HG03460 (cell line): ENCODE measurements around the gene MPZL1.

Source experiments
- ATAC-seq: cut with Tn5 transposase; IDR thresholded peaks from one replicate; pipeline ENCODE4 v1.9.1; 2021; ENCODE audit not compliant: unreplicated experiment

MPZL1 gene

DNA sequence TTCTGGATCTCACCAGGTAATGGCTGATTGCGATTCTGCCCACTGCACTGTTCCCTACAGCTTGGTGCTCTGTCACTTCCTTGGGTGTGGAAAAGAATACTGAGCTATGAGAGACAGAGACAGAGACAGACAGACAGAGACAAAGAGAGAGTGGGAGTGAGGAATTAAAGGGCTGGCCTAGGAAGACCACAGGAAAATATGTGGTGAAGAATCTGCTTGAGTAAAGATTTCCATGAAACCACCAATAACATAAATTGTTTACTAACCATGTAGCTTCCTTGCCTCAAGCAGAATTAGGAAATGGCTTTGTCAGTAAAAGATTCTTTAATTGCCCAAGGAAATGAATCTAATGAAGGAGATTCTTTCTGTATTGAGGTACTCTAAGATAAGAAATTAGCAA, 54.4 kb downstream of the MPZL1 start:
- ATAC-seq, result no peak

DNA sequence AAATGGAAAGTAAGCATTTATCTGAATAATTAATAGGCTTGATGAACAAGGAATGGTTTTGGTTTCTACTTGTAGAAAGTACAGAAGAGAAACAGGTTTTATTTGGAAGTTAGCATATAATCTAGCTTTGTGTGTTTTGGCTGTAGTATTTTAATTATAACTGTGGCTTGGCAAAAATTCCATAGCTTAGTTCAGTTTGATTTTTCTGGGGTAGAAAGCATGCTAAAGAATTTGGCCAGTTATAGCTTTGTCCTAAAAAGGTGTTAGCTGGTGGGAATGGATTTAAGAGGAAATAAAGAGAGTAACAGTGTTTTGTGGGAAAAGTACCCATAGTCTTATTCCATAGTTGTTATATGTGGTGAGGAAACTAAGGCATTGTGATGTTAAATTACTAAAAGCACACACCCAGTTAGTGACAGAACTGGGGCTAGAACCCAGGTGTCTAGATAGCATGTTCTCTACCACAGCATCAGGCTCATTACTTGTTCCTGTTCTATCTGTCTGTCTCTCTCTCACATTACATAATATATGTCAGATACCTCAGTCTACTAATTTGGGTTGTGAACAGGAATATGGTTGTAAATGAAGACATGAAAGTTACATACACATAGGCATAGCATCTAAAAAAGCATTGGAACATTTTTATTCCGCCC, 55.0 kb downstream of the MPZL1 start:
- ATAC-seq, result no peak

DNA sequence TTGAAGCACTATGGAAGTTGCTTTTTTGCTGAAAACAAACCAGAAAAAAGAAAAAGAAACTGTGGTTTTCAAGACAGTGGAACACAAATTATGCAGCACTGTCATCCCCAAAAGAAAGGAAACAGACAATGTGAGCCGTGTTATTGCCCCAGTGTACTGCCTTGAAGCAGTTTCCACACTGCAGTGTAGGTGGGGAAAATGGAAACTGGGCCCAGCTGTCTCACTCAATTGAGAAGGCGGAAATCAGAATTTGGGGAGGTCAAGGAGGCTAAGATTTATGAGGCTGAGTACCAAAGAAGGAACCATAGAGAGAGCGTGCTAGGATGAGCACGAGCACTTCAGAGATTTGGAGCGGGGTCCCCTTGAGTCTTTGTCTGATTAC, 55.5 kb downstream of the MPZL1 start:
- no peak for ATAC-seq

DNA sequence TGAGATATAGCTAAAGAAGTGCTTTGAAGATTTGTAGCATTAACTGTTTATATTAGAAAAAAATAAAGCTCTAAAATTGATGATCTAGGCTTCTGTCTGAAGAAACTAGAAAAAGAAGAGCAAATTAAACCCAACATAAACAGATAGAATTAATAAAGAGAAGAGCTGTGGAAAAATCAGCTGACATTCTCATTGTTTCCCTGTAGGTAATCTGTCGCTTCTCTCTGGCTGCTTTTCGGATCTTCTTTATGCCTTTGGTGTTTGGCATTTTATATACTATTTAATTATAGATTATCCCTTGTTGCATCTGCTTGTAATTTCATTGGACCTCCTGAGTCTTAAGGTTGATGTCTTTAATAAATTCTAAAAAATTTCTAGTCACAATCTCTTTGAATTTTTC, 59.8 kb downstream of the MPZL1 start:
- no peak for ATAC-seq

DNA sequence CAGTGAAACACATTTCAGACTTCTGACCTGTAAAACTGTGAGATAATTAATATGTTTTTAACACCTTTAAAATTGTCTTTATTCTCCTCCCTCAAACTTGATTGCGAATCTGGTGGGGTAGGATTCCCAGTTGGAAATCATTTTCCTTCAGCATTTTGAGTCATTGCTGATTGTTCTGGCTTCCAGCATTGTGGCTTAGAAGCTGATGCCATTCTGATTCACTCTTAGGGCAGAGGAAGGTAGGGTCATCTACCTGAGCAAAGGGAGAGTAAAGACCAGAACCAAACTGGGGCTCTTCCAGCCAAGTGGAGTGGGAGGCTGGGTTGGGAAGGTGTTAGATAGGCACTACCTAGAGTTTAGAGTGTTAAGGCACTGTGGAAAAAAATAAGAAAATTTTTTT, 61.2 kb downstream of the MPZL1 start:
- no peak for ATAC-seq

DNA sequence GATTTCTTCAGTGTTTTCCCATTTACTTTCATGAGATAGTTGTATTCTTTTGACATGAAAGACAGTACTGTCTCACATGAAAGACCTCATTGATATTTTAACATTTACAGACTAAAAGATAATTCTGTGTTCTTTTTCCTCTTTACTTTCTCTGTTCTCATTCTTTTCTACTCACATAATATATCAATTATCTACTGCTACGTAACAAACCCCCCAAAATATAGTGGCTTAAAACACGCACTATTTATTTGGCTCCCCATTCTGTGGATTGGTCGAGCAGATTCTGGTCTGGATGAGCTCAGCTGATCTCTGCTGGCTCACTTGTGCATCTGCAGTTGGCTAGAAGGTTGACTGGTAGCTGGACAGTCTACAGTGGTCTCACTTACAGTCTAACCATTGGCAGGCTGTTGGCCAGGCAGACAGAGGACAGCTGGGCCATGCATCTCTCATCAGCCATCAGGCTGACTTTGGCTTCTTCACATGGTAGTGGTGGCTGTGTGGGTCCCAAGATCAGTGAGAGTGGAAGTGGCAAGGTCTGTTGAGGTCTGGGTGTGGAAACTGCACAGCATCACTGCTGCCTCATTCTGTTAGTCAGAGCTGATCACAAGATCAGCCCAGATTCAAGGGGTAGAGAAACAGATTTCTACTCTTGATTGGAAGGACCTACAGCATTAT, 63.2 kb downstream of the MPZL1 start:
- no peak for ATAC-seq

DNA sequence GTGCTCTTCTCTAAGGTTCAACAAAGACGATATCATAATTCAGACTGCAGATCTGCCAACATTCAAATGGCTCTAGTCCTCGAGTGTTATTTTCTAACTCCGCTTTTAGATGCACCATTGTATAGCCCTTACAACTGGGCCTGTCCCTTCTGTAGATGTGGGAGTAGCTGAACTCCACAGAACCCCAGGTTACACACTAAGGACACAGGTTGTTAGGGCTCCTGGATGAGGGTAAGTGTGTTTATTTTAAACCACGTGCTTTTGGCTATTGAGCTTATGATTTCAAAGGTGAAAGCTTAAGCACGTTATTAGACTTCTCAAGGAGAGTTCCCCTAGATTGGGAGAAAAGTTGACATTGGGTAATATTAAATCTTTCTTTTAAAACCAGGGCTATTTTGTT, 64.7 kb downstream of the MPZL1 start:
- no peak for ATAC-seq

DNA sequence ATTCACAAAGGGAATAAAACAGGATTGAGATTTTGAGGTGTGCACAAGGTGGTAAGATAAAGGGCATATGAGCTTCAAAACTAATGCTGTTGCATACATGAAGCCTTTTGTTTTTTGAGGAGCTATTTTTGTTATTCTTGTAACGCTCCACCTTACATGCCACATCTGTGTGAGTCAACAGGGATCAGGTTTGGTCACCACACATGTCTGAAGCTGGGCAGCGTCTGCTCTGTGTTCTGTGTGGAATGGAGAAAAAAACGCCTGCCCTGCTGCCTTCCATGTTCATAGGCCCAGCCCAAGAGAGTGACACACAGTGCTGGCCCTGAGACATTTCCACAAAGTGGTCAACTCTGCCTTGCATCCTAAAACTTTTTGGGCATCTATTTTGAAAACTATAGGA, 67.7 kb downstream of the MPZL1 start:
- ATAC-seq, result no peak

DNA sequence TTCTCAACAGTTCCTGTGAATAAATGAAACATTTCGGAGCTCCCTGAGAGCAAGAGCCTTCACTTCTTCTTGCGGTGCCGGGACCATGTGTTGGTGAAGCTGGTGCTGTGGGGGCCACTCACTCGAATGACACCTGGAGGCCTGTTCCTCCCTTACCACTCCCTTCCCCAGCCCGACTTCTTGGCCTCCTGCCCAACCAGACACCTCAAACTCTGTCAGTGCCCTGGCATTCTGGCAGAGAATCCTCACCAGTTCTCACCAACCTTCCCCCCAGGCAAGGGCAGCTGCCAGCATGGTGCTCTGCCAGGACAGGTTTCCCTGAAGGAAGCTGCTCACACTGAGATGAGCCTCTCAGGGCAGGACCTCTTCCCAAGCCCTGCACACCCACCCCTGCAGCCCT, 68.3 kb downstream of the MPZL1 start:
- no peak for ATAC-seq

DNA sequence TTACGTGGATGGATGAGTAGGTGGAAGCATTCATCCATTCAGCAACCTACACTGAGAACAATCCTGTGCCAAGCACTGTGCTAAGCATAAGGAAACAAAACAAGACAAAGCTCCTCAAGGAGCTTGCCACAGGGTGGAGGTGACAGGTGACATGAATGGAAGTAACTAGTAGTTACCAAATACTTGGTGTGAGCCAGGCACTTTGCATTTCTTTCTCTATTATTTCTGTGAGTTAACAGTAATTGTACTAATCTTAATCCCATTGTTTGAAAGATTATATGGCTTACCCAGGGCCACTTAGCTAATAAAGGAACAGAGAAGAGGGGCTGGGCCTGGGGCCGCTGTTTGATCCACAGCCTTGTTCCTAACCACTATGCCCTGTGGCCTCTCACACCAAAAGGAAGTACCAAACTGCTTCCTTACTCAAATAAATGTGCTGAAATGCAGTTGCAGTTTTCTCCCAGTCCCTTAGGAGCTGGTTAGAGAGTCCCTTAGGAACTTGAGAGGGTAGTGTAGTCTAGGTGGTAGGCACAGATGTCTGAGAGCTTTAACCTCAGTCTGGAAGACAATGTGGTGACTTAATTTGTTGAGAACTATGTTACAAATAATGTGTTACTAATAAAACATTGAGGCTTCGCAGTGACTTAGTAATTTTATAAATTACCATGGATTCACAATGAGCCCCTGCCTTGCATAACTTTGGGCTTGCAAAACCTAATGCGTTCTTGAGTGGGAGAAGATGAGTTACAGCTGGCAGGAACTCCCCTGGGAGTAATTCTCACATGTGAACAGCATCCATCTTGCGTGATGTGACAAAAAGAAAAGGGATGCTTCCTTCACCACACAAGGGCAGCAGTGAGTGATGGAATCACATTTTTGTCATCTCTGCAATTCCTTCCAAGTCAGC, 69.8 kb downstream of the MPZL1 start:
- no peak for ATAC-seq

DNA sequence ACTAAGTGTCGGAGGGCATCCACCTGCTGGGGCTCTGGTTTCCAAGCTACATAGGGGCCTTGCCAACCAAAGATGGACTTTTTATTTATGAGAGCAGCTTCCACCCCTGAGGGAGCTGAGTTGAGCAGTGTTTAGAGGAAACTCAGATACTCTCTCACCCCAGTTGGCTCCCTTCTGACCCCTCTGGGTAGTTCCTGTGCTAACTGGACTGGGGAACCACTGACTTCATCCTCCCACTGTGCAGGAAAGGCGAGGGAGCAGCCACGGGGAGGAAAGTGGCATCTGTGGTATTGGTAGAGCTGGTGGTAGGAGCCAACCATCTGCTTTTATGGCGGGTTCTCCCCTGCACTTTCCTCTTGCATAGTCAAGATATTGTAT, 70.4 kb downstream of the MPZL1 start:
- no peak for ATAC-seq

DNA sequence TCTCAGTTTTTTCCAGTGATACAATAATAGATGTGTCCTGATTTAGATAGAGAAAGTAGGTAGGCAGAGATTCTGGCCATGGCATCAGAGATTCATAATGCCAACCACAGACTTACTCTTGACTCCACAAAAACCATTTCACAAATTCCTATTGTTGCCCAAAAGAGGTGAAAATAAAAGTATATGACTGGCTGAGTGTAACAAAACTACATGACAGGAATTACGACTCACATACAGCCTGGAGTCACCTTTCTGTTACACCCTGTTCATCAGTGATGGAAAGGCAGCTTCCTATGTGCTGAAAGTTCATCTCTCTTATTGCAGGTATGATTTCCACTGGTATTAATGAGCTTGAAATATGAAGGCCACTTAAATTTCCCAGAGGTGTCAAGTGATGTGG, 72.3 kb downstream of the MPZL1 start:
- ATAC-seq, result no peak

DNA sequence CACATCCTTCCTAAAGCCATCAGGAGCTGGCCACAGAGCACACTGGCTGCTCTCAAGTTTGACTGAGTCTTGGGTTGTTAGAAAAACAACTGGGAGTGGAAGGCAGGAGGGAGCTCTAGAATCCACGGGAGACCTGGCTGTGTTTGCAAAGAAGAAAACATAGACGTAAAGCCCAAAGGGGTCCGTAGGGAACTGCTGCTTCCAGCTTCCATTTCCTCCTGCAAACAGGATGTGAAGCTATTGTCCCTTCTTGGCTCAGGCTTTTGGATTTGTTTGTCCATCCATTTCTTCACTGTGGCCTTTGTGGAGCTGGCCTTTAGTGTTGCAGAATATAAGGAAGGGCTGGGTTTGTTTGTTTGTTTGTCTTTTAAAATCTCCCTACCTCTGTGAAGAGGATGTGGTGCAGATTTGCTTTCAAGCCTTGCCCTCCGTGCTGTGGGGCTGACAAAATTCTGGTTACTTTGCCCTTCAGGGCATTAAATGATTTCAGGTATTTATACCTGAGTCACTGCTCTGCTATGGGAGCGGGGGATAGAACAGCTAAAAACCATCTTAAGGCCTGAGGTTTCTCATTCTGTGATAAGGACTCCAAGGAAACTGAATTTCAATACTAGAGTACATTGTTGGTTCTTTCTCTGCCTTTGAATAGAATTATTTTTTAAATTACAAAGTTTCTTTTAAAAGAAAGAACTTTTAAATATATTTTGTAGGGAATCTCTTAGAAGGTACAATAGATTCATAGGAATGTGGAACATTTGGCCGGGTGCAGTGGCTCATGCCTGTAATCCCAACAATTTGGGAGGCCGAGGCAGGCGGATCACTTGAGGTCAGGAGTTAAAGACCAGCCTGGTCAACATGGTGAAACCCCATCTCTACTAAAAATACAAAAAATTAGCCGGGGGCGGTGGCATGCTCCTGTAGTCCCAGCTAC, 74.3 kb downstream of the MPZL1 start:
- no peak for ATAC-seq

DNA sequence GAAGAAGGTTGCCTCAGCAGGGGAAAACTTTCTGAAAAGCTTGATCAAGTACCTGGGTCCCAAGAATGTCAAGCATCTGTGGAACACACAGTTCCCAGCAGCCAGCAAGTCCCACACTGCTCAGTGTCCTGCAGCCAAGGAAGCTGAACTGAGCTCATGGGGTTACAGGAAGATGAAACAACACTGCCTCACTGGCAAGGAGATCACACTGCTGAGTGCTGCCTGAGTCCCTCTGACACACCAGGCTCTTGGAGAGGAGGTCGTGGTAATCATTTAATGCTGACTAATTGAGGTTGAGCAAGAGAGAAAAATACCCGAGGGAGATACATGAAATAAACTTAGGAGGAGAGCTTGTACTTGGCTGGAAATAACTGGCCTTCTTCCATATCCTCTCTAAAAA, 75.2 kb downstream of the MPZL1 start:
- ATAC-seq, result no peak

DNA sequence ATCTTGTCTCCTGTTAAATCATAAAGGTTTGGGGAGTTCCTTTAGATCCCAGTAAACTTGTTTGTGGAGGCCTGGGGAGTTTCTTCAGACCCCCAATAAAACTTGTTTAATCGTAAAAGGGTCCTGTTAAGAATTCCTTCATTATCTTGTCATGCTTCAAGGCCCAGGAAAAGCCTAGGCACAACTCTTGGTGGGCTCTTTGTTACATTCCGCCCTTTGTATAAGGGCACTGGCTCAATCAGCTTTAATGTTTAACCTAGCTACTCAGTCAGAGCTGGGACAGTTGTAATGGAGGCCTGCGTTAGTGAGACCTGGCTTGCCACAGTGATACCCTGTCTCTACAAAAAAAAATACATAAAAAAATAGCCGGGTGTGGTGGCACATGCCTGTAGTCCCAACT, 77.2 kb downstream of the MPZL1 start:
- no peak for ATAC-seq

DNA sequence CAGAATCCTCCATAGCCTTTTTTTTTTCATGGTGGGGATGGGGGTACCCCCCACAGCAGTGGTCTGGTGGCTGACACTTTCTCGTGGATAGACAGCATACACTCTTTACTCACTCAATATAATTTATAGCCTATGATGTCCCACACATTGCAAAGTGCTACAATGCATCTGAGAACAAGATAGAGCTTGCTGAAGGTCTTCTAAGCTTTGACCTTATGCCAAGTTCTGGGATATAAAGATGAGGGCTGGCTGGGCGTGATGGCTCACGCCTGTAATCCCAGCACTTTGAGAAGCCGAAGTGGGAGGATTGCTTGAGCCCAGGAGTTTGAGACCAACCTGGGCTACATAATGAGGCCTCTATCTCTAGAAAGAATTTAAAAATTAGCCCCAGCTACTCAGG, 78.0 kb downstream of the MPZL1 start:
- no peak for ATAC-seq

DNA sequence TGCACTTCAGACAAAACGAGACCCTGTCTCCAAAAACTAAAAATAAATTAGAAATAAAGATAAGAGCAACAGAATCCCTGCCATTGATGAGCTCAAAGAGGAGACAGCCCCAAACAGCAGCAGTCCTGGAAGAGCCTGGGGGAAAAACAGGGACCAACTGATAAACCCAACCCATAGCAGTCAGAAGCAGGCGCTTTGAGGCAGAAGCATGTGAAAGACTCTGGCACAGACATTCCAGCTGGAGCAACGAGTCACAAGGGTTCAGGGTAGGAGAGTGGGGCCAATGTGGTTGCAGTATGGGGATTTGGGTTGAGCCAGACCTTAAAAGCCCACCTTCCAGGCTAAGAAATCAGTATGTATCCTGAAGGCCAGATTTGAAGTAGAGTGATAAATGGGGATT, 78.5 kb downstream of the MPZL1 start:
- no peak for ATAC-seq

DNA sequence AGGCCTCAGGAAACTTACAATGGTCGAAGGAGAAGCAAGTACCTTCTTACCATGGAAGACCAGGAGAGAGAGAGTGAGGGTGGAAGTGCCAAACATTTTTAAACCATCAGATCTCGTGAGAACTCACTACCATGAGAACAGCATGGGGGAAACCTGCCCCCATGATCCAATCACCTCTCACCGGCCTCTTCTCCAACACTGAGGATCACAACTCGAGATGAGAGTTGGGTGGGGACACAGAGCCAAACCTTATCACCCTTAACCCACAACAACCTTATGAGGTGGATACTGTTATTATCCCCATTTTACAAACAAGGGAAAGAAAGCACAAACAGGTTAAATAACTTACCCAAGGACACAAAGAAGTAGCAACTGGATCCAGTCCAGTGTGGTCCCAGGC, 80.5 kb downstream of the MPZL1 start:
- no peak for ATAC-seq

DNA sequence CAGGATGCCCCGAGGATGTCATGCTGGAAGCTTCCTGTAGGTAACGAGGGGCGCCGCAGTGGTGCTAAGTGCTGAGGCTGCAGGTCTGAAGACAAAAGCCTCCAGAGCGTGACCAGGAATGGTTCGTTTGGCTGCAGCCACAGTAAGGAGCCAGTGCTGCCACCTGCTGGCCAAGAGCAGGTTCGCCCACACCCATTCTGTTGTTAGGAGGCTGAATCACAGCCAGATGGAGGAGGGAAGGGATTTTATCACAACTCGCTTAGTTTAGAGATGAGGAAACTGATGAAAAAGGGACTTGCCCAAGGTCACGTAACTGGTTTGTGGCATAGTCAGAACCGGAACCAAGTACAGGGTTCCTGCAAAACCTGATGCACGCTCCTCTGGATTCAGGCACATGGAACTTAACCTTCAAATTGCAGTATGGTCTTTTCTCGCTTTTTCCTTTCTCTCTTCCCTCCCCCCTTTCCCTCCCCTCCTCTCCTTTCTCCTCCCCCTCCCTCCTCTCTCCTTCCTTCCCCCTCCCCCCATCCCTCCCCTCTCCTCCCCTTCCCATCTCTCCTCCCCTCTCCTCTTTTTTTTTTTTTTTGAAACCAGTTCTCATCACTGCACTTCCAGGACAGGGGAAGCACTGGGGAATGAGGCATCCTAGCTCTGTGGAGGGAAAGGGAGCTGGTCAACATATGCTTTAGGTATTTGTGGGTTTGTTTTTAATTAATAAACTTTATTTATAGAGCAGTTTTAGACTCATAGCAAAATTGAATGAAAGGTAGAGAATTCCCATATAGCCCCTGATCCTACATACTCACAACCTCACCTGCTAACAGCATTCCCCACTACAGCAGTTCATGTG, 81.8 kb downstream of the MPZL1 start:
- ATAC-seq, result peak; percentile 81

DNA sequence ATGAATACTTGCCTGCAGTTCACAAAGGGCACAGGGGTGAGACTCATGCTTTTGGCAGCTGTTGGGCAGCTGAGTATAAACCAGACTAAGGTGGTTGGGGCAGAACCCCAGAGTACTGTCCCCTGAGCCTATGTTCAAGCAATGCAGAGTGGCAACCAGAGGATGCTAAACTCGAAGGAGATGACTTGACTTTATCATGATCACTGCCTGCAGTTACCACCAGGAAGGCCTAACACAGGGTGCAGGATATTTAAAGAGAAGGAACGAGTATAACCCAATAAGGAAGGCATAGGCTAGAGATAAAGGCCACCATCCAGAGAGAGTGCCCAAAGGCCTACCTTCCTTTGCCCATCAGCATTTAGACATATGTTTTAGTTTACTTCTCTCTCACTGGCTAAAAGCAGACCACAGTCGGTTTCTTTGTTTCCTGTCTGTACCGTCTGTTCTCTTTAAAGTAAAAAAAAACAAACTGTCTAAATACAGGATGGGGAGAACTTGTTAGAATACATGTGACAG, 83.3 kb downstream of the MPZL1 start:
- no peak for ATAC-seq
